Raji (cell line): ENCODE measurements around the gene CCDC12.

ENCODE experiments used
- POLR2A ChIP-seq: IDR thresholded peaks from 2 replicates; pipeline ENCODE4 v1.6.1; 2011; ENCODE audit warnings: low read depth, low read length, control low read depth; ENCODE audit not compliant: insufficient read depth

Gene CCDC12

GRCh38 chr3:46888705-46889104 lies 87.8 kb downstream of the CCDC12 start:
- TF ChIP-seq POLR2A, result no peak

- TF ChIP-seq POLR2A, result no peak
Observed at GRCh38 chr3:46887980-46888494, 88.5 kb downstream of the CCDC12 start.

GRCh38 chr3:46885612-46886011 lies 90.9 kb downstream of the CCDC12 start:
- TF ChIP-seq POLR2A, result no peak

GRCh38 chr3:46884929-46885328 lies 91.6 kb downstream of the CCDC12 start:
- no peak for TF ChIP-seq POLR2A

- TF ChIP-seq POLR2A, result no peak
Observed at GRCh38 chr3:46884427-46884826, 92.1 kb downstream of the CCDC12 start.

- no peak for TF ChIP-seq POLR2A
Observed at GRCh38 chr3:46883830-46884185, 92.7 kb downstream of the CCDC12 start.

- TF ChIP-seq POLR2A, result no peak
Observed at GRCh38 chr3:46883054-46883829, 93.3 kb downstream of the CCDC12 start.

GRCh38 chr3:46882377-46883053 lies 94.0 kb downstream of the CCDC12 start:
- TF ChIP-seq POLR2A, result no peak

GRCh38 chr3:46881596-46882376 lies 94.8 kb downstream of the CCDC12 start:
- no peak for TF ChIP-seq POLR2A

- no peak for TF ChIP-seq POLR2A
Observed at GRCh38 chr3:46880884-46881595, 95.5 kb downstream of the CCDC12 start.

GRCh38 chr3:46878781-46879436 lies 97.6 kb downstream of the CCDC12 start:
- no peak for TF ChIP-seq POLR2A

GRCh38 chr3:46877406-46878125 lies 99.0 kb downstream of the CCDC12 start, which contains the start of gene PTH1R:
Gene PTH1R, plus strand, starts transcription at chr3:46877721. Its CDS starts 5,839 bp downstream, at chr3:46883560.
- TF ChIP-seq POLR2A, result no peak

- TF ChIP-seq POLR2A, result no peak
Observed at GRCh38 chr3:46876313-46877300, 99.9 kb downstream of the CCDC12 start.

- TF ChIP-seq POLR2A, result no peak
Observed at GRCh38 chr3:46875560-46875959, 101.0 kb downstream of the CCDC12 start.
